Lower lobe of right lung (tissue), 2 donors: ENCODE measurements around the gene IPCEF1. TPM values are rescaled to one million over a fixed set of nuclear protein-coding genes. Genes with fewer than 3 reads are reported as not detected.
"Not testable (repeated sequence)": the region's sequence is repeated elsewhere in the genome, so short reads cannot be mapped to it uniquely, and the experiment has no call there.

Experiments used
- ATAC-seq, 2 donors: fragments of 200-7000 bp; cut with Tn5 transposase; one replicate each; pipeline ENCODE4 v1.9.1; 2020 to 2022; ENCODE audit warnings: mild to moderate bottlenecking in 2 of 2, moderate library complexity in 2 of 2
- DNase-seq: peaks from one replicate; pipeline ENCODE4 v3.0.0-alpha.2; 2020
- H3K27ac ChIP-seq: fragments of 200-600 bp; one replicate; pipeline ENCODE4 v1.8.0; 2022
- H3K27me3 ChIP-seq: fragments of 200-600 bp; one replicate; pipeline ENCODE4 v1.8.0; 2022; ENCODE audit warnings: low read depth
- H3K36me3 ChIP-seq: fragments of 200-600 bp; one replicate; pipeline ENCODE4 v1.8.0; 2022; ENCODE audit warnings: mild to moderate bottlenecking
- H3K4me1 ChIP-seq: fragments of 200-600 bp; one replicate; pipeline ENCODE4 v1.8.0; 2022
- H3K4me3 ChIP-seq: fragments of 200-600 bp; one replicate; pipeline ENCODE4 v1.8.0; 2022; ENCODE audit warnings: mild to moderate bottlenecking
- H3K9me3 ChIP-seq: fragments of 200-600 bp; one replicate; pipeline ENCODE4 v1.8.0; 2022
- intact Hi-C: fragments of 100-400 bp; cut with DNase I; formaldehyde crosslinking; loops from one replicate; pipeline ENCODE4 v1.11.0; 2022
- total RNA-seq: library from RNA; stranded (reverse); fragmentation: NEBNext Ultra II Directional; extraction: Animal tissue kit (Norgen Biotek cat#: 25700); gene quantifications from one replicate; pipeline ENCODE4 v1.2.1, GENCODE V29; 2021
- TF ChIP-seq, protein P1 (sequence below): fragments of 200-600 bp; IDR thresholded peaks from one replicate; pipeline ENCODE4 v1.8.0; 2022; ENCODE audit warnings: antibody characterized with exemption, mild to moderate bottlenecking
- donor health status: DM: no; HTN: yes; CAD: no; lungs with severe emphysema.

The IPCEF1 gene
- total RNA-seq, 1 donor from 2014 or later = 7.9 TPM

DNA sequence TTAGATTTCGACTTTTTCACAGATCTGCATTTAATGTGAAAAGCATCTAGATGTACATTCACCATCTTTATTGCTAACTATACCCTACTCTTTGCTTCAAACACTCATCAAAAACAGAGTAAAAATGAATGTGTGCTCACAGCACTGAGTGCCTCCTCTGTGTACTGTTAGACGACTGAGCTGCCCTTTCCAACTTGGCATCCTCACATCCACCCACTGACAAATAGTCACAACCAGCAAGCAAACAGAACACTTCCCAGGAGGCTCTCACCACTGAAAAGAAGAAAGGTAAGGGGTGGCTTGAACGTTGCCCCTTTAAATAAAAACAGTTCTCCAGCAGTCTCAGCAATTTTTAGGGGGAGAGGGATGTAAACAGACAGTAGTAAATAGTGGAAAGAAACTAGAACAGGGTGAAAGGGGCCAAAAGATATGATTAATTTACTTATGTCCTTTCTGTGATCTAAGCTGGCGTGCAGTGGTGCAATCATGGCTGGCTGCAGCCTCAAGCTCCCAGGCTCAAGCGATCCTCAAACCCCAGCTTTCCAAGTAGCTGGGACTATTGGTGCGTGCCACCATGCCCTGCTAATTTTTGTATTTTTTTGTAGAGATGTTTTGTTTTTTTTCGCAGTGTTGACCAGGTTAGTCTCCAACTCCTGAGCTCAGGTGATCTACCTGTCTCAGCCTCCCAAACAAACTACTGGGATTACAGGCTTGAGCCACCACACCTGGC, 48.7 kb downstream of the IPCEF1 start:
- ATAC-seq (no peak), DNase-seq (no peak)
- H3K36me3 ChIP-seq = no peaks in the 10 kb centered on the region
- H3K4me1 ChIP-seq = no peaks in the 10 kb centered on the region
- no peak overlapping the region for H3K27ac ChIP-seq
- no peak overlapping the region for H3K4me3 ChIP-seq
- H3K9me3 ChIP-seq = no peaks in the 10 kb centered on the region
- H3K27me3 ChIP-seq = no peaks in the 10 kb centered on the region
- TF ChIP-seq, protein P1, sequence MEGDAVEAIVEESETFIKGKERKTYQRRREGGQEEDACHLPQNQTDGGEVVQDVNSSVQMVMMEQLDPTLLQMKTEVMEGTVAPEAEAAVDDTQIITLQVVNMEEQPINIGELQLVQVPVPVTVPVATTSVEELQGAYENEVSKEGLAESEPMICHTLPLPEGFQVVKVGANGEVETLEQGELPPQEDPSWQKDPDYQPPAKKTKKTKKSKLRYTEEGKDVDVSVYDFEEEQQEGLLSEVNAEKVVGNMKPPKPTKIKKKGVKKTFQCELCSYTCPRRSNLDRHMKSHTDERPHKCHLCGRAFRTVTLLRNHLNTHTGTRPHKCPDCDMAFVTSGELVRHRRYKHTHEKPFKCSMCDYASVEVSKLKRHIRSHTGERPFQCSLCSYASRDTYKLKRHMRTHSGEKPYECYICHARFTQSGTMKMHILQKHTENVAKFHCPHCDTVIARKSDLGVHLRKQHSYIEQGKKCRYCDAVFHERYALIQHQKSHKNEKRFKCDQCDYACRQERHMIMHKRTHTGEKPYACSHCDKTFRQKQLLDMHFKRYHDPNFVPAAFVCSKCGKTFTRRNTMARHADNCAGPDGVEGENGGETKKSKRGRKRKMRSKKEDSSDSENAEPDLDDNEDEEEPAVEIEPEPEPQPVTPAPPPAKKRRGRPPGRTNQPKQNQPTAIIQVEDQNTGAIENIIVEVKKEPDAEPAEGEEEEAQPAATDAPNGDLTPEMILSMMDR = no peak
- intact Hi-C loops = no loop called here

DNA sequence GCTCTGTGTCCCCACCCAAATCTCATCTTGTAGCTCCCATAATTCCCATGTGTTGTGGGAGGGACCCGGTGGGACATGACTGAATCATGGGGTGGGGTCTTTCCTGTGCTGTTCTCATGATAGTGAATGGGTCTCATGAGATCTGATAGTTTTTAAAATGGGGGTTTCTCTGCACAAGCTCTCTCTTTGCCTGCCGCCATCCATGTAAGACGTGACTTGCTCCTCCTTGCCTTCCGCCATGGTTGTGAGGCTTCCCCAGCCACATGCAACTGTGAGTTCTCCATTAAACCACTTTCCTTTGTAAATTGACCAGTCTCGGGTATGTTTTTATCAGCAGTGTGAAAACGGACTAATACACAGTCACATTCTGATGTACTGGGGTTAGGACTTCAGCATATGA, 49.5 kb downstream of the IPCEF1 start:
- ATAC-seq, DNase-seq, H3K27ac ChIP-seq, H3K4me1 ChIP-seq, H3K36me3 ChIP-seq, H3K9me3 ChIP-seq, H3K4me3 ChIP-seq, intact Hi-C loops, H3K27me3 ChIP-seq: not testable (repeated sequence)

DNA sequence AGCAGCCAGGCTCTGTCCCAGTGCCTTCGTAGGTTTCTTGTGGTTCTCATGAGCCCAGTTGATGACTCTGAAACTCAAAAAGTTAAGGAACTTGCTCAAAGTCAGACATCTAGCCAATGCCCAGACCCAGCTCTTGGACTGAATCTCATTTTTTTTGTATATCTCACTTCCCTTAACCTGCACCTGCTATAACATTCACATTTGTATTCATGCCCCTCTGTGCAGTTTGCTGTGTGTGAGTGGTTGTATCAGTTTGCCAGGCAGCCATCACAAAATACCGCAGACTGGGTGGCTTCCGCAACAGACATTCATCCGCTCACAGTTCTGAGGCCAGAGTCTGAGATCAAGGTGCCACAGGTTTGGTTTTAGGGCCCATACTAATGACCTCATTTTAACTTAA, 49.9 kb downstream of the IPCEF1 start:
- H3K4me3 ChIP-seq = no peak overlapping the region
- H3K27me3 ChIP-seq = no peaks in the 10 kb centered on the region
- intact Hi-C loops = no loop called here
- TF ChIP-seq, protein P1 = no peak
- H3K9me3 ChIP-seq = no peaks in the 10 kb centered on the region
- ATAC-seq (no peak), DNase-seq (no peak)
- no peak overlapping the region for H3K27ac ChIP-seq
- H3K36me3 ChIP-seq = no peaks in the 10 kb centered on the region
- H3K4me1 ChIP-seq = peaks cover 3% of the 10 kb centered on the region

DNA sequence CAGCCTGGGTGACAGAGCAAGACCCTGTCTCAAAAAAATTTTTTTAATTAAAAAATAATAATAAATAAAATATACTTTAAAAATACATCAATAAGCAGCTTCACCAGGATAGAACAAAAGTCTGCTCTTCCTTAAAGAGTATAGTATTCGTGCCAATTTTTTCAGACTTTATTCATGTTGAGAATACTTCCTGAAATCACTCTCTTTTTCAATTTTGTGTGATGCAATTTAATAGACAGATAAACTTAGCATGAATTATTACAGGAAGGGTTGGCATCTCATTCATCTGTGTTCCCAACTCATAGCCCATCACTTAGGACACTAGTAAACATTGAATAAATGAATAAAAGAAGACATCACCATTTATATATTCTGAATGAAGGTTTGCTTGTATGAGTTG, 52.4 kb downstream of the IPCEF1 start:
- TF ChIP-seq, protein P1 = no peak
- intact Hi-C loops = no loop called here
- no peaks in the 10 kb centered on the region for H3K36me3 ChIP-seq
- no peak overlapping the region for H3K4me3 ChIP-seq
- H3K27ac ChIP-seq = no peak overlapping the region
- H3K4me1 ChIP-seq = peaks cover 9% of the 10 kb centered on the region
- no peaks in the 10 kb centered on the region for H3K27me3 ChIP-seq
- no peaks in the 10 kb centered on the region for H3K9me3 ChIP-seq
- ATAC-seq (no peak), DNase-seq (no peak)

- H3K9me3 ChIP-seq, H3K36me3 ChIP-seq, ATAC-seq, intact Hi-C loops, DNase-seq, H3K4me3 ChIP-seq, H3K27me3 ChIP-seq, H3K27ac ChIP-seq: not testable (repeated sequence)
- H3K4me1 ChIP-seq = peaks cover 10% of the 10 kb centered on the region
Measured at GRCh38 chr6:154303642-154304041, 53.0 kb downstream of the IPCEF1 start.

- TF ChIP-seq, protein P1 = no peak
- no peak overlapping the region for H3K27ac ChIP-seq
- H3K27me3 ChIP-seq = no peaks in the 10 kb centered on the region
- intact Hi-C loops = no loop called here
- peaks cover 26% of the 10 kb centered on the region for H3K4me1 ChIP-seq
- H3K4me3 ChIP-seq = no peak overlapping the region
- no peaks in the 10 kb centered on the region for H3K36me3 ChIP-seq
- H3K9me3 ChIP-seq = no peaks in the 10 kb centered on the region
- ATAC-seq (peak; percentile 50 to 83), DNase-seq (no peak)
Measured at GRCh38 chr6:154301839-154302752, 54.5 kb downstream of the IPCEF1 start.
